ENCODE data around the gene C2CD4B. TPM values are rescaled to one million over a fixed set of nuclear protein-coding genes. Genes with fewer than 3 reads are reported as not detected.

The C2CD4B gene
- polyA plus RNA-seq: under 1 TPM; 0.29 TPM

DNA sequence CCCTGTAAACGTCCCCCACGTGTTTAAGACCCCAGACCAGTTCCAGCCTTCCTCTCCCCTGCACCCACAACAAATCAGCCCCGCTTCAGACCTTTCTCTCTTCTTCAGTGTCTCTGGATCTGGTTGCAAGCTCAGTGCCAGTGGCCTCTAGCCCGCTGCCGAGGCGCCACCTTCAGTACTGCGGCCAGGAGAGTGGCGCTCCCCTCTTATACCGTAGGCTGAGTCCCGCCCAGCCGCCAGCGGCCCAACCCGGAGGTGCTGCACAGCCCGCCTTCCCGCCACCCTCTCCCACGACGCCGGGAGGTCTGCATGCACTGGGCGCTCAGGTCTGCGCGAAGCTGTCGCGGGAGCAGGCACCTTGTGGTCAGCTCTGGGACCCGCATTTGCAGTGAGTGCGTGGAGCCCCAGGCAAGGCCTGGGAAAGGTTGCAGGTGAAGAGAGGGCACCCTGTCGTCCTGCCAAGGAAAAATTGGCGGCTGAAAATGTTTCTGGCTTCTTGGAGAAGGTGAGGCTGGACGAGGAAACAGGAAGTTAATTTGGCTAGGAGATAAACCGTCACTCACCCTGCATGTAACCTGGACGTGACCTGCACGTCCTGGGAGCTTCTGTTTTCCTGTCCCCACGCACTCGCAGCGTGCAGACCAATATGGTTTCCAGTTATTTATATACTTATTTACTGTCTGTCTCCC, at the start of gene C2CD4B:
C2CD4B (minus strand) TSS at position 182 of the 689 bp plus-strand sequence. CDS start 301 bp downstream, outside the sequence.
- Histone ChIP-seq H3K36me3 (ENCODE audit: control insufficient read depth in 2 of 2, insufficient read depth in 2 of 2, low read length in 1 of 2) (no peaks in the 10 kb centered on the region), H3K27ac (ENCODE audit: low read depth in 2 of 2, low read length in 1 of 2) (peak within 1 kb of the TSS in 1 of 2 donors; percentile 13), H3K4me3 (ENCODE audit: low read depth in 1 of 2, low read length in 2 of 2) (peak within 1 kb of the TSS; percentile 53 to 56), H3K27me3 (ENCODE audit: control insufficient read depth in 1 of 2, insufficient read depth in 2 of 2, low read length in 2 of 2) (peaks cover 0 to 9% of the 10 kb centered on the region in 2 donors), H3K9me3 (ENCODE audit: control insufficient read depth in 2 of 2, insufficient read depth in 1 of 2, low read depth in 1 of 2, low read length in 1 of 2) (no peaks in the 10 kb centered on the region), H3K4me1 (ENCODE audit: control insufficient read depth in 2 of 2, insufficient read depth in 2 of 2, low read length in 1 of 2) (peaks cover 0 to 11% of the 10 kb centered on the region in 2 donors)
- WGBS, 2 donors: 11 to 15% methylated on average over 34 of the region's 34 CpGs

DNA sequence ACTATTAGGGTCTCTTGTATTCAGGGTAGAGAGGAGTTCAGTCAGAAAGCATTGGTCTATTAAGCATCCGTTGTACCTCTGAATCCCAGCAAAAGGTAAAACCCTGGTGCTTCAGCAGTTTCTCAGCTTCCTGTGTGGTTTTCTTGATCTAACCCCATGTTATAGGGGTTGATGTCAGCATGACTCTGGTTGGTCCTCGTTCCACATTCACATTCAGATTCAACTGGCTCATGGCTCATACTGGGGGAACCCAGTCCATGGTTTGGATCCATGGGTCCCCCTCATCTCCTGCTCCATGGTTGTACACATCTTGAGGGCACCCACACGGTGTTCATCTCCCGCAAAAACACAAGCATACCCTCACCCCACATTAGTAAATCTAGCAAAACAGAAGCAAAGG, 47.7 kb upstream of the C2CD4B start:
- no peak overlapping the region for H3K4me3 ChIP-seq (ENCODE audit: low read depth in 1 of 2, low read length in 2 of 2)
- no peaks in the 10 kb centered on the region for H3K4me1 ChIP-seq (ENCODE audit: control insufficient read depth in 2 of 2, insufficient read depth in 2 of 2, low read length in 1 of 2)
- peaks cover 0 to 6% of the 10 kb centered on the region in 2 donors for H3K9me3 ChIP-seq (ENCODE audit: control insufficient read depth in 2 of 2, insufficient read depth in 1 of 2, low read depth in 1 of 2, low read length in 1 of 2)
- H3K36me3 ChIP-seq (ENCODE audit: control insufficient read depth in 2 of 2, insufficient read depth in 2 of 2, low read length in 1 of 2): no peaks in the 10 kb centered on the region
- no peak overlapping the region for H3K27ac ChIP-seq (ENCODE audit: low read depth in 2 of 2, low read length in 1 of 2)
- H3K27me3 ChIP-seq (ENCODE audit: control insufficient read depth in 1 of 2, insufficient read depth in 2 of 2, low read length in 2 of 2): no peaks in the 10 kb centered on the region
- WGBS, 2 donors: 86 to 90% methylated on average over 4 of the region's 4 CpGs

GRCh38 chr15:62211348-62211747, 46.3 kb upstream of the C2CD4B start:
- no peak overlapping the region for H3K27ac ChIP-seq (ENCODE audit: low read depth in 2 of 2, low read length in 1 of 2)
- no peaks in the 10 kb centered on the region for H3K36me3 ChIP-seq (ENCODE audit: control insufficient read depth in 2 of 2, insufficient read depth in 2 of 2, low read length in 1 of 2)
- H3K4me3 ChIP-seq (ENCODE audit: low read depth in 1 of 2, low read length in 2 of 2): no peak overlapping the region
- WGBS, 2 donors: 81 to 88% methylated on average over 2 of the region's 2 CpGs
- no peaks in the 10 kb centered on the region for H3K27me3 ChIP-seq (ENCODE audit: control insufficient read depth in 1 of 2, insufficient read depth in 2 of 2, low read length in 2 of 2)
- peaks cover 0 to 3% of the 10 kb centered on the region in 2 donors for H3K9me3 ChIP-seq (ENCODE audit: control insufficient read depth in 2 of 2, insufficient read depth in 1 of 2, low read depth in 1 of 2, low read length in 1 of 2)
- no peaks in the 10 kb centered on the region for H3K4me1 ChIP-seq (ENCODE audit: control insufficient read depth in 2 of 2, insufficient read depth in 2 of 2, low read length in 1 of 2)

GRCh38 chr15:62209821-62210220, 44.7 kb upstream of the C2CD4B start:
- Histone ChIP-seq H3K4me1 (ENCODE audit: control insufficient read depth in 2 of 2, insufficient read depth in 2 of 2, low read length in 1 of 2) (no peaks in the 10 kb centered on the region), H3K27ac (ENCODE audit: low read depth in 2 of 2, low read length in 1 of 2) (peak overlapping the region; percentile 87 to 91), H3K27me3 (ENCODE audit: control insufficient read depth in 1 of 2, insufficient read depth in 2 of 2, low read length in 2 of 2) (no peaks in the 10 kb centered on the region), H3K9me3 (ENCODE audit: control insufficient read depth in 2 of 2, insufficient read depth in 1 of 2, low read depth in 1 of 2, low read length in 1 of 2) (peaks cover 0 to 3% of the 10 kb centered on the region in 2 donors), H3K36me3 (ENCODE audit: control insufficient read depth in 2 of 2, insufficient read depth in 2 of 2, low read length in 1 of 2) (no peaks in the 10 kb centered on the region), H3K4me3 (ENCODE audit: low read depth in 1 of 2, low read length in 2 of 2) (no peak overlapping the region)
- WGBS, 2 donors: 46 to 59% methylated on average over 5 of the region's 5 CpGs

GRCh38 chr15:62209322-62209721, 44.2 kb upstream of the C2CD4B start:
- no peaks in the 10 kb centered on the region for H3K27me3 ChIP-seq (ENCODE audit: control insufficient read depth in 1 of 2, insufficient read depth in 2 of 2, low read length in 2 of 2)
- WGBS, 2 donors: 52 to 60% methylated on average over 1 of the region's 1 CpG
- H3K9me3 ChIP-seq (ENCODE audit: control insufficient read depth in 2 of 2, insufficient read depth in 1 of 2, low read depth in 1 of 2, low read length in 1 of 2): peaks cover 0 to 3% of the 10 kb centered on the region in 2 donors
- H3K4me1 ChIP-seq (ENCODE audit: control insufficient read depth in 2 of 2, insufficient read depth in 2 of 2, low read length in 1 of 2): no peaks in the 10 kb centered on the region
- no peaks in the 10 kb centered on the region for H3K36me3 ChIP-seq (ENCODE audit: control insufficient read depth in 2 of 2, insufficient read depth in 2 of 2, low read length in 1 of 2)
- no peak overlapping the region for H3K4me3 ChIP-seq (ENCODE audit: low read depth in 1 of 2, low read length in 2 of 2)
- H3K27ac ChIP-seq (ENCODE audit: low read depth in 2 of 2, low read length in 1 of 2): peak overlapping the region; percentile 87 to 91

DNA sequence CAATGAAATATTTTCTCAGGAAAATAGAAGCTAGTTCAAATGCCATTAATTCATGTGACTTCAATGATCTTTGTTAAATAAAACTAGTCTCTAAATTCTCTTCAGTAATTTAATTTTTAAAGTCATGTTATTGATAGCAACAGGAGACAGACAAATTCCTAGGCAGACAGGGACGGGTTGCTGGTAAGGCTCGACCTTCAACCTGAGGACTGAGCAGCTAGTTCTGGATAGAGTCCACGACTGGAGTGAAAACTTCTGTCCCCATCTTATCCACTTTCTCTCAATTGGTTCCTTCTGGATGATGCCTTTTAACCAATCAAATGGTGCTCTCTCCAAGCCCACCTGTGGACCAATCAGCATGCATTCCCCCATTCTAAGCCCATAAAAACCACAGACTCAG, 43.8 kb upstream of the C2CD4B start:
- 74 to 75% methylated on average over 3 of the region's 3 CpGs for WGBS, 2 donors
- Histone ChIP-seq H3K27me3 (ENCODE audit: control insufficient read depth in 1 of 2, insufficient read depth in 2 of 2, low read length in 2 of 2) (no peaks in the 10 kb centered on the region), H3K27ac (ENCODE audit: low read depth in 2 of 2, low read length in 1 of 2) (peak overlapping the region; percentile 87 to 91), H3K4me1 (ENCODE audit: control insufficient read depth in 2 of 2, insufficient read depth in 2 of 2, low read length in 1 of 2) (no peaks in the 10 kb centered on the region), H3K36me3 (ENCODE audit: control insufficient read depth in 2 of 2, insufficient read depth in 2 of 2, low read length in 1 of 2) (no peaks in the 10 kb centered on the region), H3K9me3 (ENCODE audit: control insufficient read depth in 2 of 2, insufficient read depth in 1 of 2, low read depth in 1 of 2, low read length in 1 of 2) (peaks cover 0 to 3% of the 10 kb centered on the region in 2 donors), H3K4me3 (ENCODE audit: low read depth in 1 of 2, low read length in 2 of 2) (no peak overlapping the region)

DNA sequence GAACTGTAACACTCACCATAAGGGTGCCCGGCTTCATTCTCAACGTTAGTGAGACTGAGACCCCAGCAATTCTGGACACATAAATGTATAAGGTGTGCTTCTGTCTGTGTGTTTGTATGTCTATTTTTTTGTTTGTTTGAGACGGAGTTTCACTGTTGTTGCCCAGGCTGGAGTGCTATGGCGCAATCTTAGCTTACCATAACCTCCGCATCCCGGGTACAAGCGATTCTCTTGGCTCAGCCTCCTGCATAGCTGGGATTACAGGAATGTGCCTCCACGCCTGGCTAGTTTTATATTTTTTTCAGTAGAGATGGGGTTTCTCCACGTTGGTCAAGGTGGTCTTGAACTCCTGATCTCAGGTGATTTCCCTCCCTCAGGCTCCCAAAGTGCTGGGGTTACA, 43.3 kb upstream of the C2CD4B start:
- peaks cover 0 to 3% of the 10 kb centered on the region in 2 donors for H3K9me3 ChIP-seq (ENCODE audit: control insufficient read depth in 2 of 2, insufficient read depth in 1 of 2, low read depth in 1 of 2, low read length in 1 of 2)
- H3K27ac ChIP-seq (ENCODE audit: low read depth in 2 of 2, low read length in 1 of 2): peak overlapping the region; percentile 44 to 56
- H3K36me3 ChIP-seq (ENCODE audit: control insufficient read depth in 2 of 2, insufficient read depth in 2 of 2, low read length in 1 of 2): no peaks in the 10 kb centered on the region
- no peaks in the 10 kb centered on the region for H3K4me1 ChIP-seq (ENCODE audit: control insufficient read depth in 2 of 2, insufficient read depth in 2 of 2, low read length in 1 of 2)
- no peak overlapping the region for H3K4me3 ChIP-seq (ENCODE audit: low read depth in 1 of 2, low read length in 2 of 2)
- 87% methylated on average over 9 of the region's 9 CpGs for WGBS, 2 donors
- no peaks in the 10 kb centered on the region for H3K27me3 ChIP-seq (ENCODE audit: control insufficient read depth in 1 of 2, insufficient read depth in 2 of 2, low read length in 2 of 2)

DNA sequence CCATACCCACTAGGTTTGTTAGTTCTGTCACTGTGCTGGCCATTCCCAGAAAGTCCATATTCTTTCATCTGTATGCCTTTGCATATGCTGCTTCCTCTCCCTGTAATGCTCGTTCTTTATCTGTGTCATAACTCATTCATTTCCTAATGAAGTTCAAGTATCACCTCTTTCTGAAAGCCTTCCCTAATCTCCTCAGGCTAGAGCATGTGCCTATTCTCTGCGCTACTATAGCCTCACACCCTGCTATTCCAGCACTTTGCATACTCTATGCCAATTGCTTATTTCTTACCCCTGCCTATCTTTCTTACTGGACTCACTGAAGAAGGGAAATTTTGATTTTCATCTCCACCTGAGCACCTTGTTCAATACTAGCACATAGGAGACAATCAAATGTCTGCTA, 25.6 kb upstream of the C2CD4B start:
- H3K9me3 ChIP-seq (ENCODE audit: control insufficient read depth in 2 of 2, insufficient read depth in 1 of 2, low read depth in 1 of 2, low read length in 1 of 2): peaks cover 0 to 3% of the 10 kb centered on the region in 2 donors
- WGBS, 2 donors: 68 to 74% methylated on average over 2 of the region's 2 CpGs
- no peak overlapping the region for H3K27ac ChIP-seq (ENCODE audit: low read depth in 2 of 2, low read length in 1 of 2)
- no peak overlapping the region for H3K4me3 ChIP-seq (ENCODE audit: low read depth in 1 of 2, low read length in 2 of 2)
- no peaks in the 10 kb centered on the region for H3K36me3 ChIP-seq (ENCODE audit: control insufficient read depth in 2 of 2, insufficient read depth in 2 of 2, low read length in 1 of 2)
- H3K4me1 ChIP-seq (ENCODE audit: control insufficient read depth in 2 of 2, insufficient read depth in 2 of 2, low read length in 1 of 2): peaks cover 0 to 6% of the 10 kb centered on the region in 2 donors
- no peaks in the 10 kb centered on the region for H3K27me3 ChIP-seq (ENCODE audit: control insufficient read depth in 1 of 2, insufficient read depth in 2 of 2, low read length in 2 of 2)

DNA sequence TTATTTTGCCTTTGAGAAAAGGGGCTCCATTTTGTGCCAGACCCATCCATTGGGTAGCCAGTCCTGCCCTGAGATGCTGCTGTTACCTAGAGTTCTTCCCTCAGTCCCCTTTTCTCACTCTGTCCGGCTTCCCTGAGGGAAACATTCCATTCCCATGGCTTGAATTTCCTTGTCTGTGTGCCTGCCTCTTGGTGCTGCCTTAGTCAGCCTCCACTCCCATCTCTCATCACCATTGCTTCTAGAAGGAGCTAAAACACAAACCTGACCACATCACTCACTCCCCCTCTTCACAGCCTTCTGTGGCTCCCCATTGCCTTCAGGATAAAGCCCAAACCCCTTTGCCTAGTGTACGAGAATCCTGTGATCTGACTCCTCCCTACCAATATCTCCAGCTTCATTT, 25.2 kb upstream of the C2CD4B start:
- 51 to 71% methylated on average over 2 of the region's 2 CpGs for WGBS, 2 donors
- Histone ChIP-seq H3K4me3 (ENCODE audit: low read depth in 1 of 2, low read length in 2 of 2) (no peak overlapping the region), H3K27ac (ENCODE audit: low read depth in 2 of 2, low read length in 1 of 2) (no peak overlapping the region), H3K9me3 (ENCODE audit: control insufficient read depth in 2 of 2, insufficient read depth in 1 of 2, low read depth in 1 of 2, low read length in 1 of 2) (peaks cover 0 to 3% of the 10 kb centered on the region in 2 donors), H3K4me1 (ENCODE audit: control insufficient read depth in 2 of 2, insufficient read depth in 2 of 2, low read length in 1 of 2) (peaks cover 0 to 6% of the 10 kb centered on the region in 2 donors), H3K27me3 (ENCODE audit: control insufficient read depth in 1 of 2, insufficient read depth in 2 of 2, low read length in 2 of 2) (no peaks in the 10 kb centered on the region), H3K36me3 (ENCODE audit: control insufficient read depth in 2 of 2, insufficient read depth in 2 of 2, low read length in 1 of 2) (no peaks in the 10 kb centered on the region)

GRCh38 chr15:62188744-62189143, 23.7 kb upstream of the C2CD4B start:
- Histone ChIP-seq H3K27me3 (ENCODE audit: control insufficient read depth in 1 of 2, insufficient read depth in 2 of 2, low read length in 2 of 2) (no peaks in the 10 kb centered on the region), H3K4me3 (ENCODE audit: low read depth in 1 of 2, low read length in 2 of 2) (no peak overlapping the region), H3K27ac (ENCODE audit: low read depth in 2 of 2, low read length in 1 of 2) (peak overlapping the region in 1 of 2 donors; percentile 24), H3K36me3 (ENCODE audit: control insufficient read depth in 2 of 2, insufficient read depth in 2 of 2, low read length in 1 of 2) (no peaks in the 10 kb centered on the region), H3K4me1 (ENCODE audit: control insufficient read depth in 2 of 2, insufficient read depth in 2 of 2, low read length in 1 of 2) (peaks cover 0 to 6% of the 10 kb centered on the region in 2 donors), H3K9me3 (ENCODE audit: control insufficient read depth in 2 of 2, insufficient read depth in 1 of 2, low read depth in 1 of 2, low read length in 1 of 2) (no peaks in the 10 kb centered on the region)
- 85 to 86% methylated on average over 5 of the region's 5 CpGs for WGBS, 2 donors

All from esophagus (tissue), 2 donors.